NB4 (cell line): Measurements from ENCODE around the gene ME2.

ENCODE experiments used
- DNase-seq: peaks from one replicate; pipeline ENCODE4 v3.0.0; 2010; ENCODE audit warnings: low read depth
- H3K4me3 ChIP-seq: one replicate; pipeline ENCODE4 v1.5.1; 2011; ENCODE audit warnings: mild to moderate bottlenecking, low read depth, low read length, moderate library complexity
- MYC ChIP-seq: IDR thresholded peaks from 2 replicates; pipeline ENCODE4 v1.6.1; 2011; ENCODE audit warnings: low read depth, low read length
- POLR2A ChIP-seq: IDR thresholded peaks from 2 replicates; pipeline ENCODE4 v1.6.1; 2011; ENCODE audit warnings: mild to moderate bottlenecking; ENCODE audit not compliant: insufficient read length; ENCODE audit errors: extremely low read depth
- TF ChIP-seq, protein P1 (sequence below): IDR thresholded peaks from one replicate; pipeline ENCODE4 v1.5.1; 2012; ENCODE audit warnings: low read depth, low read length
- TF ChIP-seq, protein P2 (sequence below): IDR thresholded peaks from 2 replicates; pipeline ENCODE4 v1.6.1; 2011; ENCODE audit warnings: low read depth, low read length

ME2 gene

DNA sequence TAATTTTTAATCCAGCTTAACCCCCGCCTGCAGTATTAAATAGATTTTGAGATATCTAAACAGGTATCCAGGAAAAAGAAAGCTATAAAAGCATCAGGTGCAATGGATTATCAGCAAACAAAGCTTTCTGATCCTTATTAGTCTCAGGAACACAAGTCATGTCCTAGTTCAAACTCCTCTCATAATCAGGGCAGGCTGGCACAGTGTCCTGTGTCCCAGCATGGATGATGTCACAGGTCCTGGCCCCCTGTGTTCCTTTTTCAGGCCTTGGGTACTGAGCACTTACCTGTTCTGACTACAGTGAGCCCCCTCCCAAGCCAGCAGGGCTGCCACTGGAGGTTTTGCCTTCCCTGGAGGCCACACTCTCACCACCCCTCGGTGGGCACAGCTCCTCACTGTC, 39.6 kb upstream of the ME2 start:
- H3K4me3 ChIP-seq = no peak overlapping the region
- DNase-seq = no peak
- TF ChIP-seq, protein P1, sequence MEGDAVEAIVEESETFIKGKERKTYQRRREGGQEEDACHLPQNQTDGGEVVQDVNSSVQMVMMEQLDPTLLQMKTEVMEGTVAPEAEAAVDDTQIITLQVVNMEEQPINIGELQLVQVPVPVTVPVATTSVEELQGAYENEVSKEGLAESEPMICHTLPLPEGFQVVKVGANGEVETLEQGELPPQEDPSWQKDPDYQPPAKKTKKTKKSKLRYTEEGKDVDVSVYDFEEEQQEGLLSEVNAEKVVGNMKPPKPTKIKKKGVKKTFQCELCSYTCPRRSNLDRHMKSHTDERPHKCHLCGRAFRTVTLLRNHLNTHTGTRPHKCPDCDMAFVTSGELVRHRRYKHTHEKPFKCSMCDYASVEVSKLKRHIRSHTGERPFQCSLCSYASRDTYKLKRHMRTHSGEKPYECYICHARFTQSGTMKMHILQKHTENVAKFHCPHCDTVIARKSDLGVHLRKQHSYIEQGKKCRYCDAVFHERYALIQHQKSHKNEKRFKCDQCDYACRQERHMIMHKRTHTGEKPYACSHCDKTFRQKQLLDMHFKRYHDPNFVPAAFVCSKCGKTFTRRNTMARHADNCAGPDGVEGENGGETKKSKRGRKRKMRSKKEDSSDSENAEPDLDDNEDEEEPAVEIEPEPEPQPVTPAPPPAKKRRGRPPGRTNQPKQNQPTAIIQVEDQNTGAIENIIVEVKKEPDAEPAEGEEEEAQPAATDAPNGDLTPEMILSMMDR = no peak
- TF ChIP-seq POLR2A (no peak), MYC (no peak)
- TF ChIP-seq, protein P2, sequence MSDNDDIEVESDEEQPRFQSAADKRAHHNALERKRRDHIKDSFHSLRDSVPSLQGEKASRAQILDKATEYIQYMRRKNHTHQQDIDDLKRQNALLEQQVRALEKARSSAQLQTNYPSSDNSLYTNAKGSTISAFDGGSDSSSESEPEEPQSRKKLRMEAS = no peak

DNA sequence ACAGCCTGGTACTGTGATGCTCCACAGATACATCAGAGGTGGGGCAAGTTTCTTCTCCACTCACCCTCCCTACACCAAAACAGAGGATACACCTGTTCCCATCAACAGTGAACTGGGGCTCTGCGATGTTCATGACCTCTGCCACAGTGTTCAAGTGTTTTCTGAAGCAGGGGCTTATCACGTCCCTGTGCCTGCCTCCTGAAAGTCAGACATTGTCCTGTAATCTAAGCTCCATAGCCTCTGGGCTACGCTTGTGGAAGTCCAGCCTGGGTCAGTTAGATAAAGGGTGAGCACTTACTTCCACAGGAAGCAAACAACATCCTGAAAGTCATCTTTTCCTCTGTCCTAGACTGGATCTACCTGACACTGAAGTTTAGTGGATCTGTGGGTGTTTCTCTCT, 38.9 kb upstream of the ME2 start:
- H3K4me3 ChIP-seq = no peak overlapping the region

DNA sequence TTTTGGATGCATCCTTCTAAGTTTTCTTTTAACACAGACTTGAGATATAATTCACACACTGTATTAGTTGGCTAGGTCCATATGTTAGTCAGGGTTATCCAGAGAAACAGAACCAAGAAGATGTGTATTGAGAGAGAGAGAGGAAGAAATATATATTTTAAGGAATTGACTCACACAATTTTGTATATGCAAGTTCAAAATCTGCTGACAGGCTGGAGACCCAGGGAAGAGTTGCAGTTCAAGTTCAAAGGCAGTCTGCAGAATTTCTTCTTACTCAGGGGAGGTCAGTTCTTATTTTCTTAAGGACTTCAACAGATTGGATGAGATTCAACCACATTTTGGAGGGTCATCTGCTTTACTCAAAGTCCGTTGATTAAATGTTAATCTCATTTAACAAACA, 36.1 kb upstream of the ME2 start:
- H3K4me3 ChIP-seq = no peak overlapping the region
- no peak for DNase-seq
- TF ChIP-seq, protein P1 = no peak
- no peak for TF ChIP-seq MYC
- TF ChIP-seq, protein P2 = no peak

More for the DNA sequence above, 38.9 kb upstream of the ME2 start:
- no peak for DNase-seq
- no peak for TF ChIP-seq POLR2A
- TF ChIP-seq, protein P2 = no peak
- TF ChIP-seq MYC = no peak
- TF ChIP-seq, protein P1 = no peak

DNA sequence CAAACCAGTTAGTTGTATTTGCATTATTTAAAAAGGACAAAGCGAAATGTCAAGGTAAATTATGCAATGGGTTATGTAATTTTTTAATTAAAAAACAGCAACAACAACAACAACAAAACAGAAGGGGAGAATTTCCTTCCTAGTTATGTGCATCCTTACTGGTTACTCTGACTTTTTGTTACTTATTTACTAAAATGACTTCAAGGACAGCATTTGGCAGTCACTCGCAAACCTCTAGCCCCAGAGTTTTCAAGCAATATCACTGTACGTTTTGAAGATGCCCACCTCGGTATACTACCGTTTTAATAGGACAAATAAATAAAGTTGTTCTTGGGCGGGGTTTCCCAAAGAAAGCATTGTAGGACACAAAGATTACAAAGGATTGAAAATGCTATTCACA, 34.4 kb upstream of the ME2 start:
- TF ChIP-seq, protein P2 = no peak
- no peak for TF ChIP-seq MYC
- TF ChIP-seq, protein P1 = no peak
- no peak for TF ChIP-seq POLR2A
- H3K4me3 ChIP-seq = no peak overlapping the region
- no peak for DNase-seq

DNA sequence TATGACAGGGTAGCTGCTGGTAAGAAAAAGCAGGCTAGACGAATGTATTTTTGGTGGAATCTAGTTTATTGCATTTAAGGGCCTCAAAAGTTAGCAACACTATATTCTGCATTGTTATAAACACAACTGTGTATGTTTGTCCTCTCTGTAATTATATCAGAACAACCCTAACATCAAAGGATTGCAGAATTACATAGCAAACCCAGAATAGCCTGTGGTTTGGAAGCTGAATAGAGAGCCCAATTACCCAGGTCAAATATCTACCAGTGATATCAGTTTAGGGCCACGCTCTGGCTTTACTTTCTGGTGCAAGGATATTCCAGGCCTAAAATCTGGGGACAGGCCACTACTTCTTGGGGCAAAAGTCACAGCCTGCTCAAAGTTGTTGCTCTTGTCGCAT, 34.0 kb upstream of the ME2 start:
- no peak for DNase-seq
- no peak for TF ChIP-seq POLR2A
- TF ChIP-seq, protein P2 = no peak
- TF ChIP-seq, protein P1 = no peak
- TF ChIP-seq MYC = no peak
- H3K4me3 ChIP-seq = no peak overlapping the region

DNA sequence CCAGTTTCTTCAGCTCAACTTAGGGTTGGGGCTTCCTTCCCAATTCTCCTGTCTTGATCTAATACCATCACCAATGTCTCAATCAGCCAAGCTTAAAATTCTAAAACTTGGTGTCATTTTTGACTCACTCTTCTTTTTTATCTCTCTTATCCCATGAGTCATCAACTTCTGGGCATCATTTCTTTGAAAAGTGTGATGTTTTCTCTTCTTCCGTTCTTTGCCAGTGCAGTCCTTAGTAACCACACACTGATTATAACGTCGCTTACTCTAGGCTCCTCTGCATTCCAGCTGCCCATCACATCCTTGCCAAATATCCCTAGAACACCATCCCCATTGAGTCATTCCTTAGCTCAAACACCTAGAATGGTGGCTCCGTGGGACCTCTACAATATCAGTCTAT, 31.7 kb upstream of the ME2 start:
- no peak for TF ChIP-seq MYC
- TF ChIP-seq, protein P1 = no peak
- TF ChIP-seq, protein P2 = no peak
- TF ChIP-seq POLR2A = no peak

More for the DNA sequence above, 31.7 kb upstream of the ME2 start:
- no peak for DNase-seq
- H3K4me3 ChIP-seq = no peak overlapping the region
